MM.1S (cell line): ENCODE measurements around the gene CDK2.
A peak's percentile ranks its signal among the peaks of the same experiment; 100 is the strongest.

Source experiments
- EZH2phosphoT487 ChIP-seq: fragments of 300-600 bp; sonication (generic); IDR thresholded peaks from 2 replicates; pipeline ENCODE4 v1.6.1; 2018; ENCODE audit warnings: antibody characterized with exemption, low read length
- TF ChIP-seq, protein P1 (sequence below): fragments of 300-600 bp; sonication (generic); IDR thresholded peaks from 2 replicates; pipeline ENCODE4 v1.5.1; 2016; ENCODE audit warnings: antibody characterized with exemption, low read length, mixed read lengths

DNA sequence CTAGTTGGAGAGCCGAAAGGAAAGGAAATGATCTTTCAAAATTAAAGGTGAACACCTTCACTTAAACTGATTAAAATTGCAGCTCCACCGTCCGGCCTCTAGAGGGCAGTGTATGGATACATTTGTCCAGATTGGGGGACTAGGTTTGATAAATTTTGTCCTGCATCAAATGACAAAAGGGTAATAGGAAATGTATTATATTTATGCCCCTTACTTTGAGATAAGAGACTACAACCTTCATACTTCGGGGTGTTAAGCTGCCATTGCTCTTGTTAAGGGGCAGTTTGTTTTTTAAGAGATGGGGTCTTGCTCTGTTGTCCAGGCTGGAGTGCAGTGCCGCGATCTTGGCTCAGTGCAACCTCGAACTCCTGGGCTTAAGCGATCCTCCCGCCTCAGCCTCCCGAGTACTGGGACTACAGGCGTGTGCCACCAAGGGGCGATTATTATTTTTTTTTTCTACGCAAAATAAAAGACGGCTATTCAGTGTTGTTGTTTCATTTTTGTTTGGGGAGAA lies 29.6 kb downstream of the CDK2 start:
- TF ChIP-seq, protein P1, sequence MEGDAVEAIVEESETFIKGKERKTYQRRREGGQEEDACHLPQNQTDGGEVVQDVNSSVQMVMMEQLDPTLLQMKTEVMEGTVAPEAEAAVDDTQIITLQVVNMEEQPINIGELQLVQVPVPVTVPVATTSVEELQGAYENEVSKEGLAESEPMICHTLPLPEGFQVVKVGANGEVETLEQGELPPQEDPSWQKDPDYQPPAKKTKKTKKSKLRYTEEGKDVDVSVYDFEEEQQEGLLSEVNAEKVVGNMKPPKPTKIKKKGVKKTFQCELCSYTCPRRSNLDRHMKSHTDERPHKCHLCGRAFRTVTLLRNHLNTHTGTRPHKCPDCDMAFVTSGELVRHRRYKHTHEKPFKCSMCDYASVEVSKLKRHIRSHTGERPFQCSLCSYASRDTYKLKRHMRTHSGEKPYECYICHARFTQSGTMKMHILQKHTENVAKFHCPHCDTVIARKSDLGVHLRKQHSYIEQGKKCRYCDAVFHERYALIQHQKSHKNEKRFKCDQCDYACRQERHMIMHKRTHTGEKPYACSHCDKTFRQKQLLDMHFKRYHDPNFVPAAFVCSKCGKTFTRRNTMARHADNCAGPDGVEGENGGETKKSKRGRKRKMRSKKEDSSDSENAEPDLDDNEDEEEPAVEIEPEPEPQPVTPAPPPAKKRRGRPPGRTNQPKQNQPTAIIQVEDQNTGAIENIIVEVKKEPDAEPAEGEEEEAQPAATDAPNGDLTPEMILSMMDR, result peak; percentile 91
- no peak for TF ChIP-seq EZH2phosphoT487
